HCT116 (cell line): Measurements from ENCODE around the gene FLT4. TPM values are rescaled to one million over a fixed set of nuclear protein-coding genes. Genes with fewer than 3 reads are reported as not detected.

ENCODE experiments used
- ATAC-seq: fragments of 200-7000 bp; cut with Tn5 transposase; 2 replicates; pipeline ENCODE4 v1.9.1; 2020; ENCODE audit warnings: mild to moderate bottlenecking, moderate library complexity
- BruUV-seq: library from RNA; stranded (reverse); fragments of 400-500 nt; replicated peaks from 2 replicates; lab custom pipeline; 2021; lab: Mats Ljungman, UMichigan
- CTCF ChIA-PET: fragments of 300-600 bp; sonication (Branson Sonifier 250); formaldehyde crosslinking; loops from one replicate; lab custom pipeline; 2021; ENCODE audit warnings: antibody characterized with exemption; lab: Charles Lee
- POLR2A ChIA-PET: fragments of 300-600, 350-600 bp; sonication (Branson Sonifier 250); formaldehyde crosslinking; loops from one replicate; lab custom pipeline; 2021; ENCODE audit warnings: antibody characterized with exemption; lab: Charles Lee
- RAD21 ChIA-PET, 2 experiments: fragments of 300-600 bp; sonication (Branson Sonifier 250); formaldehyde crosslinking; loops; one replicate each; lab custom pipeline; 2023; ENCODE audit warnings: low total read pairs in 2 of 2; ENCODE audit not compliant: uncharacterized antibody in 2 of 2, unreplicated experiment in 2 of 2, low non-redundant PET in 1 of 2; lab: Charles Lee
- DNase-seq: peaks from one replicate; pipeline ENCODE4 v3.0.0-alpha.2; 2010; ENCODE audit warnings: low read depth, low spot score
- H2AFZ ChIP-seq: fragments of 200-600 bp; shearing (Covaris generic), sonication (generic); 2 replicates; pipeline ENCODE4 v1.6.1; 2017; ENCODE audit warnings: low read depth, mixed run types, mixed read lengths, antibody characterized with exemption, low read length; ENCODE audit not compliant: poor library complexity, severe bottlenecking
- H3K27ac ChIP-seq: 2 replicates; pipeline ENCODE4 v1.5.1; 2012; ENCODE audit warnings: low read depth, low read length
- H3K27me3 ChIP-seq: fragments of 200-600 bp; sonication (generic); 2 replicates; pipeline ENCODE4 v1.6.1; 2016; ENCODE audit warnings: mixed run types, low read length, mixed read lengths; ENCODE audit not compliant: insufficient read depth
- H3K36me3 ChIP-seq, 2 experiments: fragments of 200-500 bp in 1 of 2; fragments of 200-600 bp in 1 of 2; sonication (Bioruptor generic) in 1 of 2; sonication (generic) in 1 of 2; 2 replicates each; pipeline versions ENCODE4 v1.5.1 to v1.6.1; 2014 to 2016; ENCODE audit warnings: low read length in 2 of 2, inconsistent platforms in 1 of 2, mixed read lengths in 1 of 2, mixed run types in 1 of 2; ENCODE audit not compliant: insufficient read depth in 2 of 2, control insufficient read depth in 1 of 2
- H3K4me1 ChIP-seq, 2 experiments: fragments of 200-600 bp in 1 of 2; sonication (generic) in 1 of 2; 2 replicates each; pipeline versions ENCODE4 v1.5.1 to v1.6.1; 2012 to 2017; ENCODE audit warnings: low read length in 2 of 2, inconsistent platforms in 1 of 2, mild to moderate bottlenecking in 1 of 2, mixed read lengths in 1 of 2, mixed run types in 1 of 2, moderate library complexity in 1 of 2; ENCODE audit not compliant: insufficient read depth in 2 of 2, control insufficient read depth in 1 of 2
- H3K4me2 ChIP-seq: fragments of 200-600 bp; sonication (generic); 2 replicates; pipeline ENCODE4 v1.6.1; 2017; ENCODE audit warnings: mixed run types, low read length, mixed read lengths
- H3K4me3 ChIP-seq, 2 experiments: fragments of 200-600 bp in 1 of 2; sonication (generic) in 1 of 2; replicated peaks in 1 of 2; 2 replicates each; pipeline ENCODE4 v1.5.1; 2011 to 2016; ENCODE audit warnings: low read length in 2 of 2, control low read depth in 1 of 2, low read depth in 1 of 2, mild to moderate bottlenecking in 1 of 2, mixed read lengths in 1 of 2, mixed run types in 1 of 2
- H3K79me2 ChIP-seq: fragments of 200-600 bp; sonication (generic); 2 replicates; pipeline ENCODE4 v1.6.1; 2017; ENCODE audit warnings: mild to moderate bottlenecking, mixed run types, low read length, moderate library complexity, mixed read lengths; ENCODE audit not compliant: insufficient read depth
- H3K9ac ChIP-seq: fragments of 200-600 bp; sonication (generic); 2 replicates; pipeline ENCODE4 v1.6.1; 2016; ENCODE audit warnings: low read length, mixed read lengths
- H3K9me2 ChIP-seq: fragments of 200-600 bp; sonication (generic), shearing (Covaris generic); 2 replicates; pipeline ENCODE4 v1.6.1; 2017; ENCODE audit warnings: mixed run types, mild to moderate bottlenecking, moderate library complexity; ENCODE audit not compliant: insufficient read depth
- H3K9me3 ChIP-seq, 2 experiments: fragments of 200-500 bp in 1 of 2; fragments of 200-600 bp in 1 of 2; sonication (Bioruptor generic) in 1 of 2; sonication (generic) in 1 of 2; 2 replicates each; pipeline ENCODE4 v1.6.1; 2014 to 2017; ENCODE audit warnings: low read length in 2 of 2, mixed read lengths in 2 of 2, inconsistent platforms in 1 of 2, low read depth in 1 of 2, mild to moderate bottlenecking in 1 of 2, mixed run types in 1 of 2, moderate library complexity in 1 of 2; ENCODE audit not compliant: control insufficient read depth in 1 of 2, insufficient read depth in 1 of 2
- H4K20me1 ChIP-seq: fragments of 200-600 bp; sonication (generic), shearing (Covaris generic); 2 replicates; pipeline ENCODE4 v1.6.1; 2017; ENCODE audit warnings: mixed run types, mild to moderate bottlenecking, moderate library complexity; ENCODE audit not compliant: insufficient read depth
- CEBPB ChIP-seq: IDR thresholded peaks from 2 replicates; pipeline ENCODE4 v1.6.1; 2012; ENCODE audit warnings: low read depth
- EGR1 ChIP-seq: IDR thresholded peaks from 2 replicates; pipeline ENCODE4 v1.6.1; 2012; ENCODE audit warnings: low read depth
- EZH2 ChIP-seq: fragments of 200-600 bp; sonication (generic); IDR thresholded peaks from 2 replicates; pipeline ENCODE4 v1.6.1; 2017; ENCODE audit warnings: antibody characterized with exemption, mixed run types
- EZH2phosphoT487 ChIP-seq: fragments of 200-600 bp; IDR thresholded peaks from 2 replicates; pipeline ENCODE4 v1.6.1; 2018; ENCODE audit warnings: antibody characterized with exemption, borderline replicate concordance
- FOSL1 ChIP-seq: IDR thresholded peaks from 2 replicates; pipeline ENCODE4 v1.6.1; 2012; ENCODE audit warnings: low read depth
- JUND ChIP-seq: IDR thresholded peaks from 2 replicates; pipeline ENCODE4 v1.6.1; 2012
- POLR2A ChIP-seq: IDR thresholded peaks from 2 replicates; pipeline ENCODE4 v1.7.0; 2011; ENCODE audit warnings: borderline replicate concordance; ENCODE audit not compliant: insufficient read depth, insufficient read length; ENCODE audit errors: extremely low read depth
- POLR2AphosphoS5 ChIP-seq: IDR thresholded peaks from 2 replicates; pipeline ENCODE4 v1.6.1; 2011; ENCODE audit warnings: mild to moderate bottlenecking, low read depth, low read length, moderate library complexity
- SP1 ChIP-seq: IDR thresholded peaks from 2 replicates; pipeline ENCODE4 v1.6.1; 2012; ENCODE audit warnings: low read depth
- SRF ChIP-seq: IDR thresholded peaks from 2 replicates; pipeline ENCODE4 v1.6.1; 2012; ENCODE audit warnings: low read depth
- TCF7L2 ChIP-seq: IDR thresholded peaks from 2 replicates; pipeline ENCODE4 v1.7.0; 2011; ENCODE audit warnings: borderline replicate concordance, inconsistent platforms; ENCODE audit not compliant: insufficient read depth, insufficient read length; ENCODE audit errors: extremely low read depth
- ZFX ChIP-seq: fragments of 450-650 bp; IDR thresholded peaks from 2 replicates; pipeline ENCODE4 v1.6.1; 2017
- intact Hi-C: fragments of 100-400 bp; cut with micrococcal nuclease; formaldehyde crosslinking; loops from 2 replicates; pipeline ENCODE4 v1.10.0; 2022
- total RNA-seq: library from RNA; stranded (reverse); gene quantifications from one replicate; pipeline ENCODE4 v1.2.1, GENCODE V29; 2021; ENCODE audit not compliant: unreplicated experiment
- TF ChIP-seq, protein P1 (sequence below): IDR thresholded peaks from 2 replicates; pipeline ENCODE4 v1.6.1; 2012; ENCODE audit warnings: low read depth

Gene FLT4
- total RNA-seq, 1 experiment from 2014 or later = 0.17 TPM

DNA sequence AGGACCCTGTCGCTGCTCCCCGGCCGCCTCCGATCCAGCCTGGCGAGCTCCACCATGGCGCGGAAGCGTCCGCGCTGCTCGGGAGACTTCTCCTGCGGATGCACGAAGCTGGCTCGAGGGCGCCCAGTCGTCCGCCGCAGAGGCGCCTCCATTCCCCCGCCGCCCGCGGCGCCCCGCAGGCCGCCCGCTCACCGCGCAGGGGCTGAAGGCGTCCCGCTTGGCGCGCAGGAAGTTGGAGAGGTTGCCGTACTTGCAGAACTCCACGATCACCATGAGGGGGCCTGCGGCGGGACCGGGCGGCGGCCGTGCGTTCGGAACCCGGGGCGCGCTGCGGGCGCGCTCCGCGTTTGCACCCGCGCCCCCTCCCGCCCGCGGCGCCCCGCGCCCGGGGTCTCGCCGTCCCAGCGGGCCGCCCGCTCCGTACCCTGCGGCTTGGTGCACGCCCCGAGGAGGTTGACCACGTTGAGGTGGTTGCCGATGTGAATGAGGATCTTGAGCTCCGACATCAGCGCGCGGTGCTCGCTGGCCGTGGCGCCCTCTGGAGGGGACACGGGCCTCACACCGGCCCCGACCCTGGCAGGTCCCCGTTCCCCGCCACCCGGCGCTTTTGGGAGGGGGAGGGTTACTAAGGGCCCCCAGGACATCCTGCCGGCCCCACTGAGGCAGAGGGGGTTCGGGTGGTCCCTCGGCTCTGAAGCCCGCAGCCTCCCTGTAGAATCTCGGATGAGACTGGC lies 30.4 kb downstream of the FLT4 start:
- H4K20me1 ChIP-seq = no peaks in the 10 kb centered on the region
- no peak overlapping the region for H2AFZ ChIP-seq
- H3K79me2 ChIP-seq = no peaks in the 10 kb centered on the region
- RAD21 ChIA-PET = no interaction called here
- no peak for DNase-seq
- H3K4me3 ChIP-seq = no peak overlapping the region
- intact Hi-C loops = no loop called here
- H3K4me1 ChIP-seq = no peaks in the 10 kb centered on the region
- POLR2A ChIA-PET = no interaction called here
- no peaks in the 10 kb centered on the region for H3K9me3 ChIP-seq
- no peak for TF ChIP-seq FOSL1
- no peak for TF ChIP-seq EGR1
- no peak for TF ChIP-seq POLR2AphosphoS5
- TF ChIP-seq ZFX = no peak
- no peak for TF ChIP-seq EZH2phosphoT487
- no peak for TF ChIP-seq EZH2
- TF ChIP-seq, protein P1, sequence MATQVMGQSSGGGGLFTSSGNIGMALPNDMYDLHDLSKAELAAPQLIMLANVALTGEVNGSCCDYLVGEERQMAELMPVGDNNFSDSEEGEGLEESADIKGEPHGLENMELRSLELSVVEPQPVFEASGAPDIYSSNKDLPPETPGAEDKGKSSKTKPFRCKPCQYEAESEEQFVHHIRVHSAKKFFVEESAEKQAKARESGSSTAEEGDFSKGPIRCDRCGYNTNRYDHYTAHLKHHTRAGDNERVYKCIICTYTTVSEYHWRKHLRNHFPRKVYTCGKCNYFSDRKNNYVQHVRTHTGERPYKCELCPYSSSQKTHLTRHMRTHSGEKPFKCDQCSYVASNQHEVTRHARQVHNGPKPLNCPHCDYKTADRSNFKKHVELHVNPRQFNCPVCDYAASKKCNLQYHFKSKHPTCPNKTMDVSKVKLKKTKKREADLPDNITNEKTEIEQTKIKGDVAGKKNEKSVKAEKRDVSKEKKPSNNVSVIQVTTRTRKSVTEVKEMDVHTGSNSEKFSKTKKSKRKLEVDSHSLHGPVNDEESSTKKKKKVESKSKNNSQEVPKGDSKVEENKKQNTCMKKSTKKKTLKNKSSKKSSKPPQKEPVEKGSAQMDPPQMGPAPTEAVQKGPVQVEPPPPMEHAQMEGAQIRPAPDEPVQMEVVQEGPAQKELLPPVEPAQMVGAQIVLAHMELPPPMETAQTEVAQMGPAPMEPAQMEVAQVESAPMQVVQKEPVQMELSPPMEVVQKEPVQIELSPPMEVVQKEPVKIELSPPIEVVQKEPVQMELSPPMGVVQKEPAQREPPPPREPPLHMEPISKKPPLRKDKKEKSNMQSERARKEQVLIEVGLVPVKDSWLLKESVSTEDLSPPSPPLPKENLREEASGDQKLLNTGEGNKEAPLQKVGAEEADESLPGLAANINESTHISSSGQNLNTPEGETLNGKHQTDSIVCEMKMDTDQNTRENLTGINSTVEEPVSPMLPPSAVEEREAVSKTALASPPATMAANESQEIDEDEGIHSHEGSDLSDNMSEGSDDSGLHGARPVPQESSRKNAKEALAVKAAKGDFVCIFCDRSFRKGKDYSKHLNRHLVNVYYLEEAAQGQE = no peak
- TF ChIP-seq SRF = no peak
- TF ChIP-seq JUND = no peak
- TF ChIP-seq CEBPB = no peak
- TF ChIP-seq POLR2A = no peak
- no peak for TF ChIP-seq SP1
- TF ChIP-seq TCF7L2 = no peak
- H3K9ac ChIP-seq = no peak overlapping the region
- H3K36me3 ChIP-seq = no peaks in the 10 kb centered on the region
- H3K27ac ChIP-seq = no peak overlapping the region
- BruUV-seq = no TSS peak
- CTCF ChIA-PET = no interaction called here
- H3K9me2 ChIP-seq = no peaks in the 10 kb centered on the region
- peak; percentile 40; the same call in 1 of the 2 replicates for ATAC-seq
- no peak overlapping the region for H3K4me2 ChIP-seq
- no peaks in the 10 kb centered on the region for H3K27me3 ChIP-seq
